NCI-H2196 treated with DMSO at 0.1 percent for 48 hours (cell line): ENCODE measurements around the gene MCM6.
"Not testable (repeated sequence)": the region's sequence is repeated elsewhere in the genome, so short reads cannot be mapped to it uniquely, and the experiment has no call there.

Source experiments
- DNase-seq: peaks from one replicate; lab custom pipeline; 2025; ENCODE audit not compliant: unreplicated experiment; lab: John Stamatoyannopoulos, UW

Gene MCM6

DNA sequence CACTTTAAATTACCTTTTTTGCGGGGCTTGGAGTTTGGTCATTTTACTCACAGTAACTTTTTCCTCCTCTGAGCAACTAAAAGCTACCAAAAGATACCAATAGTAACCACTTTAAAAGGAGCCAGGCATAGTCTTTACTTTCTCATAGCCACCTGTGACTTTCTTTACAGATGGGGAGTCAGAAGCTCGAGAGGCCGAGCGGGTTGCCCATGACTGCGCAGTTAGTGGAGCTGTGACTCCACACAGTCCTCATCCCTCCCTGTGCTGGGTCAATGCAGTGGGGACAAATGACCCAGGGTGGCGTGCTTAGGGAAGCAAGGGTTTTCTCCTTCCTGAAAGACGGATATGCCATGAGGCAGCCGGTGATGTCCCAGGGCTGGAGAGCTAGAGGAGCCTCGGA, 51.1 kb downstream of the MCM6 start:
- DNase-seq: no peak

DNA sequence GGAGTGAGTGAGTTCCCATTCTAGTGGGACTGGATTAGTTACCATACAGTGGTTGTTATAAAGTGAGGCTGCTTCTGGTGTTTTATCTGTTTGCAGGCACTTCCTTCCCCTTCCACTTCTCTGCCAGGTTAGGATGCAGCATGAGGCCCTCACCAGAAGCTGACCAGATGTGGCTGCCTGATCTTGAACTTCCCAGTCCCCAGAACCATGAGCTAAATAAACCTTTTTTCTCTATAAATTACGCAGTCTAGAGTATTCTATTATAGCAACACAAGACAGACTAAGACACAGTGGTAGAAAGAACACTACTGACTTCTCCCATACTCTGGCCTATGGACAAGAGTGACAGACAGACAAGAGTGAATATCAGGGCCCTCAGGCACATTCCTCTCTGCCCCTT, 53.4 kb downstream of the MCM6 start:
- DNase-seq: no peak

DNA sequence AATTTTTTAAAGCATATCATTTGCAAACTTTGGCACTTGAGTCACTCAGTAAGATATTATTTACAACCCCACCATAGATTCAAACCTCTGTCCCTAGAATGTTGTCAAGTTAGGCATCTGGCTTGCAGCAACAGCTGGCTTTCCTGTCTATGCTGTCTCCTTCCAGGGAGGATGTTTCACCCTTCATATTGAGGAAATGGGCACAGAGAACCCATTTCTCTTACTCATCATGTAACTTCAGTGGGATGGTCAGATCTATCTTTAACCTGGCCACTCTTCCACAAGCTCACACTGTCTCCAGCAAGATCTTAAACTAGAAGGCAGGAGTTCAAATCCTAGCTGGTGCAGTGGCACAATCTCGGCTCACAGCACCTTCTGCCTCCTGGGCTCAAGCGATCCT, 55.1 kb downstream of the MCM6 start:
- DNase-seq: no peak

DNA sequence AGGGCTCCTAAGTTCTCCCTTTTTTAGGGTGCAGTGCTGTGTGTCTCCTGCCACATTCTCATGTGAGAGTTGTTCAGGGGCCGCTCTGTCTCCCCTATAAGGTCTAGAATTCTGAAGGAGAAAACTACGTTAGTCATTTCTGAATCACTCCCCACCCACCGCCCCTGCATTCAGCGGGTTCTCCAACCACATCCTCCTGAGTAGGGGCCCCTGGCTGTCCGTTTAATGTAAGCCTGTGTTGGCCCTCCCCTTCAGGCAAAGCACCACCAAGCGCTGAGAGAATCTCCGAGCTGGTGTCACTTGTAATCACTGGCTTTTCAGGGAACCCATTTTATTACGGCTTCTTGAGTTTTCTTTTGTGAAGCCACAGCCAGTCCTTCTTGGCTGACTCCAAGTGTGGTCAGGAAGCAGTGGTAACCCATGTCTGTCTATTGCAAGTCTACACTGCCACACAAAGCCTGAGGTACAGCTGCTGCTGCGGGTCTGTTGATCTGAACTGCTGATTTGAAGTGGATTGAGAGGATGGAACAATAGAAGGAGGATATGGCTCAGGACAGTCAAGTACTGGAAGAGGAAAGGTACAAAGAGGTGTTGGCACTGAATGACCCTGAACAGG, 56.1 kb downstream of the MCM6 start:
- DNase-seq: no peak

DNA sequence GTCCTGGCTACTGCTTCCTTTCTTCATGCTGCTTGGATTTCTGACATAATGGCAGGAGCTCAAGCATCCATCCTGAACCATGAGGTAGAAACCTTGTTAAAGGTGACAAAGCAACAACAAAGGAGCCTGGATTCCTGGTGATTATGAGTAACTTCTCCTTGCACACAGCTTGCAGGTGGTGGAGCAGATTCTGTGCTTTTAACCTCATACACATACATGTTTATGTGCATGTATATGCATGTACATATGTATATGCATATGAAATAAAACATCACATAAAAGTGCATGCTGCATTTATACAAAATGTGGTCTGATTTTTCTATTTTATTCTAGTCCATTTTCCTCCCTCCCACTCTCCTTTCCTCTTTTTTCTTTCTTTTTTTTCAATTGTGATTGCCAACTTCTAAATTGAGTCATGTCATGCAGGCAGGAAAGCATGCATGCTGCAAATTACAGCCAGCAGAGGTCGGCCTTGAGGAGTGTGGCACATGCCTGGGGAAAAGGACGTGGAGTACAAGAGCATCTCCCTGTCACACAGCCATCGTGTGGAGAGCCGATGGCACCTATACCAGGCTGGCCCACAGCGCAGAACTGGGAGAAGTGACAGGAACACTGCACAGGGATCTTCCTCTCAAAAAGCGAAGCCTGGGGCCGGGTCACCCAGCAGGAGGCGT, 57.2 kb downstream of the MCM6 start:
- no peak for DNase-seq

DNA sequence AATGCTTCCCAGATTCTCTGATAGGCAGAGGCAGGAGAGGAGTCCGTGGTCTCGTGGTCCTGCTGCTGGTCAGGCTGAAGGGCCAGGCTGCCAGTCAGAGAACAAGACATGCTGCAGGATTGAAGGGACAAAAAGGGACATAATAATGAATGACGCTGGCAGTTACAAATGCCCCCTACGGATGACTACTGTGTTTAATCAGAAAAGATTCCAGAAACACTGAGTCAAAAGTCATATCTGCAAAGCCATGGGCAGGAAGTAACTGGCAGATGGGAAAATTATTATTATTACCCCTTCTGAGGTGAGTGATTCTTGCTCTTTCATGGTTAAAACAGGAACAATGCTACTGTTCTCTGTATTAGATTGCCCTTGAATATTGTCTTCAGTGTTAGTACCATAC, 58.3 kb downstream of the MCM6 start:
- DNase-seq: no peak

DNA sequence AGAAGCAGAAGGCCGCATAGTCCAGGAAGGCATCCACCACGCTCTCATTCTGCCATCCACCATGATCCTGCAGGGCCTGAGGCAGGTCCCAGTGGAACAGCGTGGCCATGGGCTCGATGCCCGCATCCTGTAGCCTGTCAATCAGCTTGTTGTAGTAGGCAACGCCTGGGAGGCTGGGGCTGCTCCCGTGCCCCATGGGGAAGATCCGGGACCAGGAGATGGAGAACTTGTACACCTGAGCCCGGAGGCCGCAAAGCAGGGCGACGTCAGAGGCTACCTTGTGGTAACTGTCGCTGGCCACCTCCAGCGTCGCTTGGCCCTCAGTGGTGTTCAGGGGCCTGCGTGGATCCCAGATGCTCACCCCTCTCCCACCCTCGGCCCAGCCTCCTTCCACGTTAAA, 58.8 kb downstream of the MCM6 start:
- no peak for DNase-seq

DNA sequence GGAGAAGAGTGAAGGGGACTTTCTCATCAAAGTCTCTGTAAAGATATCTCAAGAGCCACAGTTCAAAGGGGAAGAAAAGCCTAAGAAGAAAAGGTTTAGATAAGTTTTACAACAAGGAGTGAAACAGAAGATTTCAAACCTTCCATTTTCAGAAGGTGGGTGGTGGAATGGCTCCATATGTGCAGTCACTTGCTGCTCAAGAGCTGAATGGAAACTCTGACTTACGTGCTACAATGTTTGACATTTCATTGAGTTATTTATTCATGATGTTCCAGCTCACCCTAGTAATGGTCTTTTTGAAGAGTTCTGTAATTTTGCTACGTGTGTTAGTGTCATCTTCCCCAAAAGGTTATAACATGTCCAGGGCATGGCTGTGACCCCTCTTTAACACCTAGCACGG, 61.0 kb downstream of the MCM6 start:
- no peak for DNase-seq

DNA sequence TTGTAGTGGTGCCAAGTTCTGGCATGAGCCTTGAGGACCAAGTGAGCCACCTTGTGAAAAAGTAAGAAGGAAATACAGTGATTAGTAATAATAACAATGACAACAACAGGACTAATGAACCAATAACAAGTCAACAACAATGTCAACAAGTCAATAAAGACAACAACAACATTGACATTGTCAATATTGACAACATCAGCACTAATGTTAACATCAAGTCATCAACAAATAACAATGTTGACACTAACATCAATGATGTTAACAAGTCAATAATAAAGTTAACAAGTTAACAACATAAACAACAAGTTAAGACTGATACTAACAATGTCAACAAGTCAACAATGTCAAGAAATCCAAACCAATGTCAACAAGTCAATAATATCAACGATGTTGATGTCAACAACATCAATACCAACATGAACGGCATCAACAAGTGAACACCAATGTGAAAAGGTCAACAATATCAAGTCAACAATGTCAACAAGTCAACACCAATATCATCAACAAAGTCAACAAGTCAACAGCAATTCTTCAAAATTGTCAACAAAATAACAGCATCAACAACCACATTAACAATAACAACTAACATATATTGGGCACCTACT, 63.2 kb downstream of the MCM6 start:
- DNase-seq: no peak

DNA sequence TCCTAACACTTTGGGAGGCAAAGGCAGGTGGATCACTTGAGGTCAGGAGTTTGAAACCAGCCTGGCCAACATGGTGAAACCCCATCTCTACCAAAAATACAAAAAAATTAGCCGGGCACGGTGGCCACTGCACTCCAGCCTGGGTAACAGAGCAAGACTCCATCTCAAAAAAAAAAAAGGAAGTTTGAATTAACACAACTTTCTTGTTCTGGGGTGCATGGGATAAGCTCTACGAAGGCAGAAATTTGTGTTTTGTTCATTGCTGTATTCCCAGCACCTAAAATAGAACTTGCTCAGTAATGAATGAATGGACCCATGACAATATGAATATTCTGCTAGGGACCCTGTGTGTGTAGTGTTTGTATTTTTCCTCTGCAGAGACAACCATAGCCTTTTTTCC, 68.4 kb downstream of the MCM6 start:
- DNase-seq: not testable (repeated sequence)

DNA sequence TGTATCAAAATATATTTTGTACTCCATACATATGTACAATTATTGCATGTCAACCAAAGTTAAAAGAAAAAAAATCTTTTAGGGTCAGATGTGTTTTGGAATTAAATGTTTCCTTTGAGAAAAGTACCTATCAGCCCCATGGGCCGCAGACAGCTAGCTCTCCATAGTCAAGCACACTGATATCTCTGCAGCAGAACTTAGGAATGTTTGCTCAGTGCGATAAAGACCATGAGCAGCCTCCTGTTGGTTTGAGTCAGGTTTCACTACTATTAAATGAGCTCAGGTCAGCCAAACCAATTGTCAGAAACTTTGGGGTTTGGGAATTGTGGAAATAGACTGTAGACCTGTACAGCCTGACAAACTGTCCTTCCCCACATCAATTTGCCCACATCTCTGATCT, 73.0 kb downstream of the MCM6 start:
- no peak for DNase-seq

DNA sequence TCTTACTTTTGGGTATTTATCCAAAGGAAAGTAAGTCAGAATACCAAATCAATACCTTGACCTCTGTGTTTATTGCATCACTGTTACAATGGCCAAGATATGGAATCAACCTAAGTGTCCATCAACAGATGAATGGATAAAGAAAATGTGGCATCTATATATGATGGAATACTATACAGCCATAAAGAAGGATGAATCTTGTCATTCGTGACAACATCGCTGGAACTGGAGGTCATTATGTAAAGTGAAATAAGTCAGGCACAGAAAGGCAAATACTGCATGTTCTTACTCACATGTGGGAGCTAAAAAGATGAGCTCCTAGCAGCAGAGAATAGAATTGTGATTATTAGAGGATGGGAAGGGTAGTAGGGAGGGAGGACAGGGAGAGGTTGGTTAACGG, 73.9 kb downstream of the MCM6 start:
- DNase-seq: no peak

DNA sequence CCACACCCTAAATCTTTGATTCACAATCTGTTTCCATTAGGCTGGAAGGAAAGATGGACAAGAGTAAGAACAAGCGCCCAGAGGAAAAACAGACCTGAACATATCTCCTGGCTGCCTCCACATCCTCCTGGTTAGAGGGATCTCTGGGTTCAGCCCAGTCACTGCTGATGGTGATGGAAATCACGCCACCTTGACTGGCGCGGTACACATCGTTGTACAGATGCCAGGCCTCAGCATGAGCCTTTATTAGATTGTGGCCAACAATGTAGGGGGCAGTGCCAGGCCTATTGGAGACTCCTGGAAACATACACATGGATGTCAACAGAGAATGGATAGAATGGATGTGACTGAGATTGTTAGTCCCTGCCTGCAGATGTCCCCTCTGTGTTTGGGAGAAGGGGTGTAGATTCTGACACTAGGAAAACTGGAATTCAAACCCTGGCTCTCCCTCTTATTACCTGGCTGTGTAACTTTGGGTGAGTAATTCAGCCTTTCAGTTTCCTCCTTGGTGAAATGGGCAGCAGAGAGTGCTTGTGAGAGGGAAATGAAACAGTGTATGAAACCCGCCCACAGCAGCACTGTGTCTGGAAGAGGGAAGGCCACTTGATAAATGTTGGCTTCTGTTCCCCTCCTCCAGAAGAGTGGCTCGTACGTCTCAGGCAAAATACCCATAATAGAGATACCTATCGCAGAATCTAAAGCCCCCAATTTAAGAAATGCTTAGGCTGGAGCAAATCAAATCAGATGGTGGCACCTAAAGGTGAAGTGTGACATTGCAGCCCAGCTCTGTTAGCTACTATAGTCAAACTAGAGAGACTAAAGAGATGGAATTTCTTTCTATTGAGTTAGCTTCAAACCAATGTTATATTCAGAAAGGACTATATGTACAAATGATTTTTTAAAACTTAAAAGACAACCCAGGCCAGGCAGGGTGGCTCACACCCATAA, 75.5 kb downstream of the MCM6 start:
- no peak for DNase-seq

DNA sequence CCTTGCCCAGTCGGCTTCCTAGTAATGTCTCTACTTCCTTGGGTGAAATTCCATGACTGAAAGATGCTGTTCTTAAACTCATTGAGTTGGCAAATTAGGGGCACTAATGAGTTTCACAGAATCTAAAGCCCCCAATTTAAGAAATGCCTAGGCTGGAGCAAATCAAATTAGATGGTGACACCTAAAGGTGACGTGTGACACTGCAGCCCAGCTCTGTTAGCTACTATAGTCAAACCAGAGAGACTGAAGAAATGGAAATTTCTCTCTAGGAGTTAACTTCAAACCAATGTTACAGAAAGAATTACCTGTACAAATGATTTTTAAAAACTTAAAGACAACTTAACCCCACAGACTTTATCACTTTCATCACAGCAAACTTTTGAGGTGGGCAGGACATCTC, 76.5 kb downstream of the MCM6 start:
- no peak for DNase-seq

DNA sequence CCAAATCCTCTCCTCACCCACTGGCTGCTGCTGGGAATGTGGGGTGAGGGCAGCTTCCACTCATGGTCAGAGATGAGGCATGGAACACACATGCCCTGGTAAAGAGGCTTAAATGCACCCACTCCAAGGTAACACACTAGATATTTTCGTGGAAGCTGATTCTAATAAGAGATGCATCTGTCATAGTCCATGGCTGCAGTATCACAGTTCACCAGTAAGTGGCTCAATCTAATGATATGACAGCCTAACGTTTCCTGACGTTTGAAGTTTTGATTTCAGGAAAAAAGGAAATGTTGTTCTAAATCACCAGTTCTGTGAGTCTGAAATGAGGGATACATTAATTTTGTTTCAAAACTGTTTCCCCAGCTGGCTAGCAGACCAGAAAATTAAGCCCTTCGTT, 77.5 kb downstream of the MCM6 start:
- DNase-seq: no peak

DNA sequence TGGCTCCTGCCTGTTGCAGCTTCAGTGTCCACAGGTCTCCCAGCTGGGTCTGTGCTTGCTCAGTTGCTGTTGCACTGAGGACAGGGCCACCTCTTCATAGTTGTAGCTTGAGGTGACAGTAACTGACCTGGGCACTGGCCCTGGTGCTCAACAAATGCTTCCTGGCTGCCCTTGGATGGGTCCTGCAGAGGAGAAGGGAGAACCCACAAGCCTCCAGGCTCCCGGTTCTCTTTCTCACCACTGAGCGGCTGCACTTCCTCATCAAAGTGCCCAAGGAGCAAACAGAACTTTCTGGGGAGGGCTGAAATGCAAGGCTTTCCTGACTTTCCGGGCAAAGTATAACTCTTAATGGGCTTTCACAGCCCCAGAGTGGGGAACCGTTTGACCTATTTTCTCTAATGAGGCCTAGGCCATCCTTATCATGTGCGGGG, 78.0 kb downstream of the MCM6 start:
- no peak for DNase-seq

DNA sequence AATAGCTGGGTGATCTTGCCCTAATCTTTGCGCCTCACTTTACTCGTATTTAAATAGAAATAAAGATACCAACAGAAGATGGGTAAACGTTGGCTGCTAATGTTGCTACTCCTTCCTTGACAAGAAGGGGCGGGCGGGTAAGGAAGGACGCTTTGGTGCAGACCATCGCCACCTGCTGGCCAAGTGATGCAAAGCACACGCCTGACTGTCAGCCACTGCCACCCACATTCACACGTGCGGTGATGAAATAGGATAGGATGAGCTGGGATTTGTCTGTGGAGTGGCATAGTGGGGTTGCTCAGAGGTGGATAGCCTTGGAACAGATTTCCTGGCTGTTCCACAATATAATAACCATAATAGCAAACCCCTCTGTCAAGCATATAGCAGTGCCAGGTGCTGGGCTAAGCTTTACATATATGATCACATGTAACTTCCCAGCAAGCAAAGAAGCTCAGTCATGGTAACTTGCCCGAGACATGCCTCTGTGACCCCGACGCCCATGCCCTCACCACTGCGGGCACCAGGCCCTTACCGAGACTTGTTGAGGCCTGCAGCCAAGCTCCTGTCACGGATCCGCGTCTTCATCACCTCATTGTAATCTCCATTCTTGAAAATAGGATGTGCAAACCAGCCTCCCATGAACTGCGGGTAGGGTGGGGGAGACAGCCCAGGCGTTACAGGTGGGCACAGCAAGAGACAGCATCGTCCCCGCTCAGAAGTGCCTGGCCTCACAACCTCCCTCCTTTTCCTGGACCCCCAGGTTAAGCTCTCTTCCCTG, 78.6 kb downstream of the MCM6 start:
- peak; percentile 34 for DNase-seq

DNA sequence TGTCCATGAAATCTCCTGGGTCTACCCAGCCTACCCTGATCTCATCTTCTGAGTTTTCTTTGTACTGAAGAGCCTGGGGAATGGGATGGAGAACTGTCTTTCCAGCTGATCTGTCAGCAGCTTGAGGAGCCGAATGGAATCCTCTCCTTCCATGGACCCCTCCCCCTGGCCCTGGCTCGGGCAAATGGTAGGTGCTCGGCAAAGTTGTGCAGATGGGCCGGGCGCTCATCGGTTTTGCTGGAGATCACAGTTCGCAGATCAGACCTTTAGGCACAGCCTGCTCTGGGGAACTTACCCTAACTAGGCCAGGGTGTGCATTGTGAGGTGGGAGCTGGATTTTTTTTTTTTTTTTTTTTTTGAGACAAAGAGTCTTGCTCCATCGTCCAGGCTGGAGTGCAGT, 79.6 kb downstream of the MCM6 start:
- DNase-seq: no peak

DNA sequence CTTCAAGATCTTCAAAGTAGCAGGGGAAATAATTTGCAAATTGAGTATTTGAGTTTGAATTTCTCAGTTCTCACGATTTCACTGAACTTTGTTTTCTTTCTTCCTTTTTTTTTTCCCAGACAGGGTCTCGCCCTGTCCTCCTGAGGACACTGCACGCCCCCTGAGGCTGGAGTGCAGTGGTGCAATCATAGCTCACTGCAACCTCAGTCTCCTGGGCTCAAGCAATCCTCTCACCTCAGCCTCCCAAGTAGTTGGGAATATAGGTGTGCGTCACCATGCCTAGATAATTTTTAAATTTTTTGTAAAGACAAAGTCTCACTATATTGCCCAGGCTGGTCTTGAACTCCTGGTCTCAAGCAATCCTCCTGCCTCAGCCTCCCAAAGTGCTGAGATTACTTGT, 80.6 kb downstream of the MCM6 start:
- not testable (repeated sequence) for DNase-seq

DNA sequence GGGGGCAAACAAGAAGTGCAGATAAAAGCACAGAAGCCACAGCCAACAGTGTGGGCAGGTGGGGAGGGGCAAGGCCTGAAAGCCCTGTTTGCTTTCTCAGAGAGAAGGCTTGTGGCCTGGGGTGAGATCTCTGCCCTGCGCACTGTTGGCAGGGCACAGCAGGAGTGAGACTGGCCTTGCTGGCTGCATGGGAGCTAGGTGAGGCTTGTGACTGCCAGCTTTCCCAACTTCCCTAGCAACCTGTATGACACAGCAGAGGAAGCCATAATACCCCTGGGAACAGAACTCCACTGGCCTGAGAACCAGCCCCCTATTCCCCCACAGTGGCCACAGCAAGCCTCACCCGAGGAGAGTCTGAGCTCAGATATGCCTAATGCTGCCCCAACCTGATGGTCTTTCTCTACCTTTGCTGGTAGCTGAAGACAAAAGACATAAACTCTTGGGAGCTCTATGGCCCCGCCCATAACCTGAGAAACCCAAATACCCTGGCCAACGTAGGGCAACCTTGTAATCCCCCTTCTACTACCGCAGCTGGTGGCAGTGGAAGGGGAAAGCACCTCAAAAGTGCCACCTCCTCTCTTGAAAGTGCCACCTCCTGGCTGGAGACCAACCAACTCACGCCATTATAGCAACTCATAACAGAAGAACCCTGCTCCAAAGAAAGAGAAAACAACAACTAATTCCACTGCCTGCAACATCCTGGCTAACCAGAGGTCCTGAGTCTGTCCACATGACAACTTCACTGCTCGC, 83.7 kb downstream of the MCM6 start:
- no peak for DNase-seq
